A549 (cell line): ENCODE data around the gene SEC24D.

Source experiments
- CEBPB ChIP-seq, 2 experiments: fragments of >200 bp in 1 of 2; sonication (Bioruptor Twin) in 1 of 2; formaldehyde crosslinking in 1 of 2; IDR thresholded peaks; 2 replicates each; pipeline ENCODE4 v1.6.1; 2012 to 2016
- KDM1A ChIP-seq: fragments of 200-600 bp; sonication (generic); IDR thresholded peaks from 2 replicates; pipeline ENCODE4 v1.6.1; 2016; ENCODE audit warnings: low read depth, mild to moderate bottlenecking
- POLR2A ChIP-seq: IDR thresholded peaks from 2 replicates; pipeline ENCODE4 v1.6.1; 2012; ENCODE audit warnings: mild to moderate bottlenecking, low read length
- POLR2AphosphoS2 ChIP-seq: conservative IDR thresholded peaks from 2 replicates; pipeline ENCODE4 v1.6.1; 2012; ENCODE audit warnings: low read length, improper control_type of control experiment, inconsistent platforms
- RAD21 ChIP-seq, 2 experiments: fragments of >200 bp in 1 of 2; sonication (Bioruptor Twin) in 1 of 2; formaldehyde crosslinking in 1 of 2; IDR thresholded peaks in 1 of 2; conservative IDR thresholded peaks in 1 of 2; 2 replicates in 1 of 2; 3 replicates in 1 of 2; pipeline ENCODE4 v1.6.1; 2012 to 2018; ENCODE audit warnings: inconsistent platforms in 1 of 2
- ZFP36 ChIP-seq: fragments of 450-650 bp; IDR thresholded peaks from 2 replicates; pipeline ENCODE4 v1.6.1; 2014; ENCODE audit warnings: borderline replicate concordance; ENCODE audit not compliant: partially characterized antibody
- ZSCAN20 ChIP-seq: fragments of 250-450 bp; sonication (Bioruptor Pico); IDR thresholded peaks from 2 replicates; pipeline ENCODE4 v1.8.0; 2022; ENCODE audit warnings: mild to moderate bottlenecking, moderate library complexity
- TF ChIP-seq, protein P1 (sequence below): fragments of >200 bp; sonication (Bioruptor Twin); formaldehyde crosslinking; IDR thresholded peaks from 3 replicates; pipeline ENCODE4 v1.5.1; 2016
- TF ChIP-seq, protein P2 (sequence below): fragments of 200-600 bp; sonication (generic); IDR thresholded peaks from 2 replicates; pipeline ENCODE4 v1.6.1; 2016; ENCODE audit warnings: antibody characterized with exemption, mild to moderate bottlenecking, moderate library complexity
- TF ChIP-seq, protein P3 (sequence below): IDR thresholded peaks from 2 replicates; pipeline ENCODE4 v1.6.1; 2012
- TF ChIP-seq, protein P4 (sequence below): IDR thresholded peaks from 2 replicates; pipeline ENCODE4 v1.6.1; 2012; ENCODE audit warnings: low read depth, borderline replicate concordance

DNA sequence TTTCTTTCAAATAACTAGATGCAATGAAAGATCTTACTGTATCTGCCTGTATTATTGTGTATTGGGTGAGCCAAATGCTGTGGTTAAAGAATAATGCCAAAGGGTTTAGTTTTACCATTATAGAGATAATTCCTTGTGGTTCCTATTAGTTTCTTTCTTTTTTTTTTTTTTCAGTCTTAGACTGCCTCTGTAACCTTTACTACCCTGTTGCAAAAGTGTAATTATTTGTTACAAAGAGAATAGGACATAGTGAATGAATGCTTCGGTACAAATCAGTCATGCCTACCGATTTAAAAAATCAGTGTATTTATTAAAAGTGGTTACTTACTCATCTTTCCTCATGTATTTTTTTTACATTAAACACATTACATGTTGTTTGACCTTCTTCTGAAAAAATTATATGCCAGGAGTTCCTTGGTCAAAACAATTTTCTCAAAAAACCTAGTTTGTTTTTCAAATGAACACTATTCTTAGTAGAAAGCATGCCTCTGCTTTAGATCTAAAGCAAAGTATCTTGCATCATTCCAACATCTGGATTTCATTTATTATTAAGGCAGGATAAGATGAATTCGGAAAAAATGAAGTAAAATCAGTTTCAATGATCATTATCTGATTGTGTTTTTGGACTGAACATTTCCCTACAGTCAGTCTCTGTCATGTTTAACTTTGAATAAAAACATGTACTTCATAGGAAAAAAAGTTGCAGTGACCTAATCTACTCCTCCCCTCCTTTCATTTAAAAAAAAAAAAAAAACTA lies 31.6 kb upstream of the SEC24D start:
- TF ChIP-seq, protein P1, sequence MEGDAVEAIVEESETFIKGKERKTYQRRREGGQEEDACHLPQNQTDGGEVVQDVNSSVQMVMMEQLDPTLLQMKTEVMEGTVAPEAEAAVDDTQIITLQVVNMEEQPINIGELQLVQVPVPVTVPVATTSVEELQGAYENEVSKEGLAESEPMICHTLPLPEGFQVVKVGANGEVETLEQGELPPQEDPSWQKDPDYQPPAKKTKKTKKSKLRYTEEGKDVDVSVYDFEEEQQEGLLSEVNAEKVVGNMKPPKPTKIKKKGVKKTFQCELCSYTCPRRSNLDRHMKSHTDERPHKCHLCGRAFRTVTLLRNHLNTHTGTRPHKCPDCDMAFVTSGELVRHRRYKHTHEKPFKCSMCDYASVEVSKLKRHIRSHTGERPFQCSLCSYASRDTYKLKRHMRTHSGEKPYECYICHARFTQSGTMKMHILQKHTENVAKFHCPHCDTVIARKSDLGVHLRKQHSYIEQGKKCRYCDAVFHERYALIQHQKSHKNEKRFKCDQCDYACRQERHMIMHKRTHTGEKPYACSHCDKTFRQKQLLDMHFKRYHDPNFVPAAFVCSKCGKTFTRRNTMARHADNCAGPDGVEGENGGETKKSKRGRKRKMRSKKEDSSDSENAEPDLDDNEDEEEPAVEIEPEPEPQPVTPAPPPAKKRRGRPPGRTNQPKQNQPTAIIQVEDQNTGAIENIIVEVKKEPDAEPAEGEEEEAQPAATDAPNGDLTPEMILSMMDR: no peak
- TF ChIP-seq ZSCAN20 (CRISPR knock-in tag): no peak
- TF ChIP-seq RAD21 (conservative IDR thresholded peaks at IDR 0.05 in 1 of 2, IDR thresholded peaks at IDR 0.05 in 1 of 2): no peak
- TF ChIP-seq ZFP36: no peak
- TF ChIP-seq, protein P2, sequence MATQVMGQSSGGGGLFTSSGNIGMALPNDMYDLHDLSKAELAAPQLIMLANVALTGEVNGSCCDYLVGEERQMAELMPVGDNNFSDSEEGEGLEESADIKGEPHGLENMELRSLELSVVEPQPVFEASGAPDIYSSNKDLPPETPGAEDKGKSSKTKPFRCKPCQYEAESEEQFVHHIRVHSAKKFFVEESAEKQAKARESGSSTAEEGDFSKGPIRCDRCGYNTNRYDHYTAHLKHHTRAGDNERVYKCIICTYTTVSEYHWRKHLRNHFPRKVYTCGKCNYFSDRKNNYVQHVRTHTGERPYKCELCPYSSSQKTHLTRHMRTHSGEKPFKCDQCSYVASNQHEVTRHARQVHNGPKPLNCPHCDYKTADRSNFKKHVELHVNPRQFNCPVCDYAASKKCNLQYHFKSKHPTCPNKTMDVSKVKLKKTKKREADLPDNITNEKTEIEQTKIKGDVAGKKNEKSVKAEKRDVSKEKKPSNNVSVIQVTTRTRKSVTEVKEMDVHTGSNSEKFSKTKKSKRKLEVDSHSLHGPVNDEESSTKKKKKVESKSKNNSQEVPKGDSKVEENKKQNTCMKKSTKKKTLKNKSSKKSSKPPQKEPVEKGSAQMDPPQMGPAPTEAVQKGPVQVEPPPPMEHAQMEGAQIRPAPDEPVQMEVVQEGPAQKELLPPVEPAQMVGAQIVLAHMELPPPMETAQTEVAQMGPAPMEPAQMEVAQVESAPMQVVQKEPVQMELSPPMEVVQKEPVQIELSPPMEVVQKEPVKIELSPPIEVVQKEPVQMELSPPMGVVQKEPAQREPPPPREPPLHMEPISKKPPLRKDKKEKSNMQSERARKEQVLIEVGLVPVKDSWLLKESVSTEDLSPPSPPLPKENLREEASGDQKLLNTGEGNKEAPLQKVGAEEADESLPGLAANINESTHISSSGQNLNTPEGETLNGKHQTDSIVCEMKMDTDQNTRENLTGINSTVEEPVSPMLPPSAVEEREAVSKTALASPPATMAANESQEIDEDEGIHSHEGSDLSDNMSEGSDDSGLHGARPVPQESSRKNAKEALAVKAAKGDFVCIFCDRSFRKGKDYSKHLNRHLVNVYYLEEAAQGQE: no peak
- TF ChIP-seq CEBPB (IDR thresholded peaks at IDR 0.05): no peak
- TF ChIP-seq, protein P3, sequence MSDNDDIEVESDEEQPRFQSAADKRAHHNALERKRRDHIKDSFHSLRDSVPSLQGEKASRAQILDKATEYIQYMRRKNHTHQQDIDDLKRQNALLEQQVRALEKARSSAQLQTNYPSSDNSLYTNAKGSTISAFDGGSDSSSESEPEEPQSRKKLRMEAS: no peak
- no peak for TF ChIP-seq POLR2A
- TF ChIP-seq KDM1A: no peak
- no peak for TF ChIP-seq POLR2AphosphoS2
- TF ChIP-seq, protein P4, sequence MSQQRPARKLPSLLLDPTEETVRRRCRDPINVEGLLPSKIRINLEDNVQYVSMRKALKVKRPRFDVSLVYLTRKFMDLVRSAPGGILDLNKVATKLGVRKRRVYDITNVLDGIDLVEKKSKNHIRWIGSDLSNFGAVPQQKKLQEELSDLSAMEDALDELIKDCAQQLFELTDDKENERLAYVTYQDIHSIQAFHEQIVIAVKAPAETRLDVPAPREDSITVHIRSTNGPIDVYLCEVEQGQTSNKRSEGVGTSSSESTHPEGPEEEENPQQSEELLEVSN: no peak
